Keratinocyte (primary cell): ENCODE data around the gene ZNF236.

Source experiments
- EZH2 ChIP-seq: IDR thresholded peaks from one replicate; pipeline ENCODE4 v1.6.1; 2012; ENCODE audit warnings: inconsistent platforms, mild to moderate bottlenecking, low read length, moderate library complexity
- TF ChIP-seq, protein P1 (sequence below), 3 experiments: IDR thresholded peaks in 1 of 3; conservative IDR thresholded peaks in 1 of 3; optimal IDR thresholded peaks in 1 of 3; 2 replicates in 2 of 3; 3 replicates in 1 of 3; pipeline versions ENCODE3 to v1.5.1; 2011; ENCODE audit warnings: low read length in 3 of 3, mild to moderate bottlenecking in 3 of 3, moderate library complexity in 2 of 3, control low read depth in 1 of 3, inconsistent platforms in 1 of 3; ENCODE audit not compliant: insufficient read depth in 2 of 3; ENCODE audit errors: extremely low read depth in 1 of 3

DNA sequence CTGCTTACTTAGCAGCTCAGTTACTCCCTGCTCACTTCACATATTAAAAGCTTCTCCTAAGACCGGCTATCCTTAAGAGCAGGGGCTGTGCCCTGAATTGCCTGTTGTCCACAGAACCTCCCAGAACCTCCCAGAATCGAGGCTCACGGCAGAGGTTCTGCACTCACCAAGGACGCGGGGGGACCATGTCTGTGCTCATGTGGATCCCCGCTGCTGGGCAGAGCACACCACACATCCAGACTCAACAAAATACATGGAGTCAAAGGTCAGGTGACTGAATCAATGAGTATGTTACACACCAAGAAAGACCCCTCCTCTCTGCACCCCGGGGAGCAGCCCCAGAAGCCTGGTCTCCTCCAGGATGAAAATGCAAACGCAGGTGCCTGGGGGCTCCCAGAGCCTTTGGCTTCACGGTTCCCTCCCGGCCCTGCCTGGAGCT lies 161.3 kb downstream of the ZNF236 start:
- TF ChIP-seq, protein P1, sequence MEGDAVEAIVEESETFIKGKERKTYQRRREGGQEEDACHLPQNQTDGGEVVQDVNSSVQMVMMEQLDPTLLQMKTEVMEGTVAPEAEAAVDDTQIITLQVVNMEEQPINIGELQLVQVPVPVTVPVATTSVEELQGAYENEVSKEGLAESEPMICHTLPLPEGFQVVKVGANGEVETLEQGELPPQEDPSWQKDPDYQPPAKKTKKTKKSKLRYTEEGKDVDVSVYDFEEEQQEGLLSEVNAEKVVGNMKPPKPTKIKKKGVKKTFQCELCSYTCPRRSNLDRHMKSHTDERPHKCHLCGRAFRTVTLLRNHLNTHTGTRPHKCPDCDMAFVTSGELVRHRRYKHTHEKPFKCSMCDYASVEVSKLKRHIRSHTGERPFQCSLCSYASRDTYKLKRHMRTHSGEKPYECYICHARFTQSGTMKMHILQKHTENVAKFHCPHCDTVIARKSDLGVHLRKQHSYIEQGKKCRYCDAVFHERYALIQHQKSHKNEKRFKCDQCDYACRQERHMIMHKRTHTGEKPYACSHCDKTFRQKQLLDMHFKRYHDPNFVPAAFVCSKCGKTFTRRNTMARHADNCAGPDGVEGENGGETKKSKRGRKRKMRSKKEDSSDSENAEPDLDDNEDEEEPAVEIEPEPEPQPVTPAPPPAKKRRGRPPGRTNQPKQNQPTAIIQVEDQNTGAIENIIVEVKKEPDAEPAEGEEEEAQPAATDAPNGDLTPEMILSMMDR (optimal IDR thresholded peaks at IDR 0.05 in 1 of 3, IDR thresholded peaks at IDR 0.05 in 1 of 3, conservative IDR thresholded peaks at IDR 0.05 in 1 of 3; ENCODE audit: extremely low read depth in 1 of 3, insufficient read depth in 2 of 3, low read length in 3 of 3) = no peak
- TF ChIP-seq EZH2 = no peak
